GM18870 (cell line): ENCODE data around the gene CD300LB.
"Not testable (repeated sequence)": the region's sequence is repeated elsewhere in the genome, so short reads cannot be mapped to it uniquely, and the experiment has no call there.

Experiments used
- ATAC-seq: cut with Tn5 transposase; IDR thresholded peaks from one replicate; pipeline ENCODE4 v1.9.1; 2021; ENCODE audit warnings: moderate library complexity; ENCODE audit not compliant: unreplicated experiment

Gene CD300LB

GRCh38 chr17:74526681-74527080 is 4.6 kb downstream of the CD300LB start:
- no peak for ATAC-seq

- no peak for ATAC-seq
Observed at GRCh38 chr17:74525781-74526288, 5.4 kb downstream of the CD300LB start.

GRCh38 chr17:74525465-74525725 is 5.9 kb downstream of the CD300LB start:
- no peak for ATAC-seq

GRCh38 chr17:74524653-74525464 is 6.4 kb downstream of the CD300LB start:
- ATAC-seq, result no peak

- ATAC-seq, result no peak
Observed at GRCh38 chr17:74523308-74523707, 8.0 kb downstream of the CD300LB start.

- no peak for ATAC-seq
Observed at GRCh38 chr17:74522381-74523105, 8.7 kb downstream of the CD300LB start.

- no peak for ATAC-seq
Observed at GRCh38 chr17:74521701-74522201, 9.5 kb downstream of the CD300LB start.

DNA sequence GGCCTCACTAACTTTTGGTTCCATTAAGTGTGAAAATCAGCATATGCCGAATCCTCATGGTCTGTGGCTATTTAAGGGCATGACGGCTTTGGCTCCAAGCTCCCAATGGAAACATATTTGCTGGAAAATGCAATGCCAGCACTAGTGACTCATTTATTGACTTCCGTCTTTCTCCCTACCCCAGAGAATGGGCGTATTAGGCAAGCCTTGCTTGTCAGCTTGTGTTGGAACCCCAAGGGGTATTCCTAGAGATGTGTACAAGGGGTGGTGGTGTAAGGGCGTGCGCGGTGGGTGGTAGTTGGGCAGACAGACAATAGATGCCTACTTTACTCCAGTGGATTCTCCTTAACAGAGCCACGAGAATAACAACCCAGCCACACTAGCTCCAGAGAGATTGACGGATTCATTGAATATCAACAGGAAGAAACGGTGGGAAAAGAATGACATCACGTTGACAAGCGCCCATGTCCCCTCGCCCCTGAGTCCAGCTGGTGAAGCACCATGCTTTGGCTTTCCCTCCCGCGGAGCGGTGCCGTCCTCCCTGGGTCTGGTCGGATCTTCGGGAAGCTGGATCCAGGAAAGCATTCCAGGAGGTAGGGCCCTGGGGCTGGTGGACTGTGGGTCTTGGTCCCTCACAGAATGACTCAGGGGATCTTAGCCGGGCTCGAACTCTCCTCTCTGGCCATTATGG is 10.3 kb downstream of the CD300LB start:
- no peak for ATAC-seq

DNA sequence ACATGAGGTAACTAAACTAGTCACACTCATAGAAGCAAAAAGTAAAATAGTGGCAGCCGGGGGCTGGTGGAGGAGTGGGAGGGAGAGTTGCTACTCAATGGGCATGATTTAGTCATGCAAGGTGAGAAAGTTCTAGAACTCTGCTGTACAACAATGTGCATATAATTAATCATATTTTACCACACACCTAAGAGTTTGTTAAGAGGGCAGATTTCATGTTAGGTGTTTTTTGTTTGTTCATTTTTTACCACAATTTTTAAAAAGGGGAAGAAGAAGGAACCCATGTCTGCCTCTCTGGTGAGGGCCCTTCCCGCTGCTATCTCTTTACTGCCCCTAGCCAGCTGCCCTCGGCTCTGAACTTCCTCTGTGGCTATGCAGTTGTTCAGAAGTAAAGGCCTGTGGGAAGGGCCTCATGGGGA is 11.2 kb downstream of the CD300LB start:
- ATAC-seq, result no peak

DNA sequence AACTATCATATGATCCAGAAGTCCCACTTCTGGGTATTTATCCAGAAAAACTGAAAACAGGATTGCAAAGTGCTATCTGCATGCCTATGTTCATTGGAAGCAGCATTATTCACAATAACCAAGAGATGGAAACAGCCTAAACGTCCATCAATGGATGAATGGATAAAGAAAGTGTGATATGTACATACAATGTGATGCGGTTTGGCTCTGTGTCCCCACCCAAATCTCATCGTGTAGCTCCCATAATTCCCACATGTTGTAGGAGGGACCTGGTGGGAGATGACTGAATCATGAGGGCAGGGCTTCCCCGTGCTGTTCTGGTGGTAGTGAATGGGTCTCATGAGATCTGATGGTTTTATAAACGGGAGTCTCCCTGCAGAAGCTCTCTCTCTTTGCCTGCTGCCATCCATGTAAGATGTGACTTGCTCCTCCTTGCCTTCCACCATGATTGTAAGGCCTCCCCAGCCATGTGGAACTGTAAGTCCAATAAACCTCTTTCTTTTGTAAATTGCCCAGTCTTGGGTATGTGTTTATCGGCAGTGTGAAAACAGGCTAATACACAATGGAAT is 12.8 kb downstream of the CD300LB start:
- ATAC-seq, result not testable (repeated sequence)

- ATAC-seq, result no peak
Observed at GRCh38 chr17:74516561-74517328, 14.5 kb downstream of the CD300LB start.

GRCh38 chr17:74515941-74516340 is 15.3 kb downstream of the CD300LB start:
- ATAC-seq, result no peak

DNA sequence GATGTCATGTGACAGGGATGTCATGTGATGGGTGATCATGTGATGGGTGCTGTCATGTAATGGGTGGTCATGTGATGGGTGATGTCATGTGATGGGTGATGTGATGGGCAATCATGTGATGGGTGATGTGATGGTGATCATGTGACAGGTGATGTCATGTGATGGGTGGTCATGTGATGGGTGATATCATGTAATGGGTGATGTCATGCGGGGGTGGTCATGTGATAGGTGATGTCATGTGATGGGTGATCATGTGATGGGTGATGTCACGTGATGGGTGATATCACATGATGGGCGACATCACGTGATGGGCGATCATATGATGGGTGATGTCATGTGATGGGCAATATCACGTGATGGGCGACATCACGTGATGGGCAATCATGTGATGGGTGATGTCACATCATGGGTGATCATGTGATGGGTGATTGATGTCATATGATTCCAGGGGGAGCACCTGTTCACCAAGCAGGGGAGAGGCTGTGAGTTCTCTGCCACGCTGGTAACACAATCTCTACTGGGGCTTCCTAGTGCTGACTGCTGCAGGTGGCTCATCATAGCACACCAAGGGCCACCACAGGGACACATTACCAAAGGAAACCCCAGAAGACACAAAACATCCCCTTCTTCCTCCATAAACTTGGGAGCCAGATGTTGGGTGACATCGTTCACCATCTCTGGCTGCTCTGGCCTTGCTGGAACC is 16.5 kb downstream of the CD300LB start:
- ATAC-seq, result no peak

GRCh38 chr17:74513987-74514631 is 17.2 kb downstream of the CD300LB start:
- ATAC-seq, result no peak

GRCh38 chr17:74512624-74513091 is 18.6 kb downstream of the CD300LB start:
- ATAC-seq, result peak; percentile 50

GRCh38 chr17:74512036-74512435 is 19.2 kb downstream of the CD300LB start:
- no peak for ATAC-seq

GRCh38 chr17:74508156-74508555 is 23.1 kb downstream of the CD300LB start:
- ATAC-seq, result no peak

GRCh38 chr17:74503949-74504348 is 27.3 kb downstream of the CD300LB start:
- ATAC-seq, result not testable (repeated sequence)

GRCh38 chr17:74502861-74503260 is 28.4 kb downstream of the CD300LB start:
- no peak for ATAC-seq
